DND-41 (cell line): ENCODE results near the gene IL36B.

Experiments
- EZH2 ChIP-seq: IDR thresholded peaks from 3 replicates; pipeline ENCODE4 v1.6.1; 2012; ENCODE audit warnings: borderline replicate concordance, low read depth, mild to moderate bottlenecking, moderate library complexity, low read length, inconsistent platforms; ENCODE audit not compliant: severe bottlenecking
- TF ChIP-seq, protein P1 (sequence below): IDR thresholded peaks from 2 replicates; pipeline ENCODE4 v1.5.1; 2012; ENCODE audit warnings: borderline replicate concordance, low read length, moderate library complexity, mild to moderate bottlenecking; ENCODE audit not compliant: poor library complexity, severe bottlenecking; ENCODE audit errors: extremely low read depth

DNA sequence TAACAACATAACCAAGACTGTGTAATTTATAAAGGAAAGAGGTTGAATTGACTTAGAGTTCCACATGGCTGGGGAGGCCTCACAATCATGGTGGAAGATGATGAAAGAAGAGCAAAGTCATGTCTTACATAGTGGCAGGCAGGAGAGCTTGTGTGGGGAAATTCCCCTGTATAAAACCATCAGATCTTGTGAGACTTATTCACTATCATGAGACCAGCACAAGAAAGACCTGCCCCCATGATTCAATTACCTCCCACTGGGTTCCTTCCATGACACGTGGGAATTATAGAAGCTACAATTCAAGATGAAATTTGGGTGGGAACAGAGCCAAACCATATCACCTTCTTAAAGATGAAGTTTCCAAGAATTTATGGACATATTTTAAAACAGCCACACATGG lies 3.9 kb upstream of the IL36B start:
- TF ChIP-seq, protein P1, sequence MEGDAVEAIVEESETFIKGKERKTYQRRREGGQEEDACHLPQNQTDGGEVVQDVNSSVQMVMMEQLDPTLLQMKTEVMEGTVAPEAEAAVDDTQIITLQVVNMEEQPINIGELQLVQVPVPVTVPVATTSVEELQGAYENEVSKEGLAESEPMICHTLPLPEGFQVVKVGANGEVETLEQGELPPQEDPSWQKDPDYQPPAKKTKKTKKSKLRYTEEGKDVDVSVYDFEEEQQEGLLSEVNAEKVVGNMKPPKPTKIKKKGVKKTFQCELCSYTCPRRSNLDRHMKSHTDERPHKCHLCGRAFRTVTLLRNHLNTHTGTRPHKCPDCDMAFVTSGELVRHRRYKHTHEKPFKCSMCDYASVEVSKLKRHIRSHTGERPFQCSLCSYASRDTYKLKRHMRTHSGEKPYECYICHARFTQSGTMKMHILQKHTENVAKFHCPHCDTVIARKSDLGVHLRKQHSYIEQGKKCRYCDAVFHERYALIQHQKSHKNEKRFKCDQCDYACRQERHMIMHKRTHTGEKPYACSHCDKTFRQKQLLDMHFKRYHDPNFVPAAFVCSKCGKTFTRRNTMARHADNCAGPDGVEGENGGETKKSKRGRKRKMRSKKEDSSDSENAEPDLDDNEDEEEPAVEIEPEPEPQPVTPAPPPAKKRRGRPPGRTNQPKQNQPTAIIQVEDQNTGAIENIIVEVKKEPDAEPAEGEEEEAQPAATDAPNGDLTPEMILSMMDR, result no peak
- TF ChIP-seq EZH2, result no peak
